Measurements from ENCODE around the gene FXYD3. TPM values are rescaled to one million over a fixed set of nuclear protein-coding genes. Genes with fewer than 3 reads are reported as not detected.
A peak's percentile ranks its signal among the peaks of the same experiment; 100 is the strongest.

Gene FXYD3
- total and polyA plus RNA-seq, 4 donors, result 0.32 to 0.45 TPM; not detected in 2

- WGBS, result 89% methylated on average over 11 of the region's 11 CpGs
- no peak overlapping the region for H3K4me3 ChIP-seq (ENCODE audit: low read depth in 1 of 3, low read length in 3 of 3)
Observed at GRCh38 chr19:35133826-35134225, 18.2 kb downstream of the FXYD3 start.

GRCh38 chr19:35134601-35135242, 19.1 kb downstream of the FXYD3 start, which contains the start of gene LGI4:
Gene LGI4, minus strand, starts transcription at chr19:35135059. Its CDS starts 379 bp downstream, at chr19:35134680.
- H3K4me1 ChIP-seq (ENCODE audit: control insufficient read depth in 4 of 4, insufficient read depth in 4 of 4, low read length in 3 of 4), result peaks cover 13 to 34% (median 24%) of the 10 kb centered on the region in 4 donors
- 79% methylated on average over 15 of the region's 15 CpGs for WGBS
- H3K9ac ChIP-seq (ENCODE audit: low read depth in 1 of 2, low read length in 2 of 2), result peak within 1 kb of the TSS in 1 of 2 donors; percentile 32
- peak; percentile 3 for TF ChIP-seq NR2F2 (IDR thresholded peaks at IDR 0.05)
- no peak for TF ChIP-seq RXRA (IDR thresholded peaks at IDR 0.05)
- TF ChIP-seq HNF4G (IDR thresholded peaks at IDR 0.05), result no peak
- no peaks in the 10 kb centered on the region for H3K36me3 ChIP-seq (ENCODE audit: control insufficient read depth in 4 of 4, insufficient read depth in 3 of 4, low read depth in 1 of 4, low read length in 3 of 4)
- peak within 1 kb of the TSS; percentile 97 to 99 for H3K27ac ChIP-seq (ENCODE audit: low read depth in 1 of 2, low read length in 2 of 2)
- no peaks in the 10 kb centered on the region for H3K27me3 ChIP-seq (ENCODE audit: control insufficient read depth in 4 of 4, insufficient read depth in 4 of 4, low read length in 3 of 4)
- H3K9me3 ChIP-seq (ENCODE audit: control insufficient read depth in 4 of 4, low read length in 3 of 4), result no peaks in the 10 kb centered on the region
- H3K4me3 ChIP-seq (ENCODE audit: low read depth in 1 of 3, low read length in 3 of 3), result no peak within 1 kb of the TSS
- DNase-seq (ENCODE audit: low spot score), result no peak

More at GRCh38 chr19:35133826-35134225, 18.2 kb downstream of the FXYD3 start:
- no peaks in the 10 kb centered on the region for H3K27me3 ChIP-seq (ENCODE audit: control insufficient read depth in 4 of 4, insufficient read depth in 4 of 4, low read length in 3 of 4)
- TF ChIP-seq TAF1 (conservative IDR thresholded peaks at IDR 0.05) (no peak), YY1 (IDR thresholded peaks at IDR 0.05) (no peak), GABPA (IDR thresholded peaks at IDR 0.05 in 1 of 2, conservative IDR thresholded peaks at IDR 0.05 in 1 of 2) (no peak), RXRA (IDR thresholded peaks at IDR 0.05) (no peak), EGR1 (IDR thresholded peaks at IDR 0.05; ENCODE audit: low read depth in 2 of 2) (no peak), ZBTB33 (IDR thresholded peaks at IDR 0.05) (no peak), HNF4A (conservative IDR thresholded peaks at IDR 0.05) (no peak)
- peaks cover 13 to 32% (median 24%) of the 10 kb centered on the region in 4 donors for H3K4me1 ChIP-seq (ENCODE audit: control insufficient read depth in 4 of 4, insufficient read depth in 4 of 4, low read length in 3 of 4)
- no peak overlapping the region for H3K27ac ChIP-seq (ENCODE audit: low read depth in 1 of 2, low read length in 2 of 2)
- H3K9ac ChIP-seq (ENCODE audit: low read depth in 1 of 2, low read length in 2 of 2), result no peak overlapping the region
- H3K36me3 ChIP-seq (ENCODE audit: control insufficient read depth in 4 of 4, insufficient read depth in 3 of 4, low read depth in 1 of 4, low read length in 3 of 4), result no peaks in the 10 kb centered on the region
- DNase-seq (ENCODE audit: low spot score), result no peak
- no peaks in the 10 kb centered on the region for H3K9me3 ChIP-seq (ENCODE audit: control insufficient read depth in 4 of 4, low read length in 3 of 4)

- no peak for TF ChIP-seq EGR1 (IDR thresholded peaks at IDR 0.05; ENCODE audit: low read depth in 2 of 2)
- TF ChIP-seq ATF3 (IDR thresholded peaks at IDR 0.05), result peak; percentile 83
- peak; percentile 85 for TF ChIP-seq CTCF (IDR thresholded peaks at IDR 0.05; ENCODE audit: low read depth, low read length, missing input control)
- peak in 1 of 2 donors; percentile 66 for TF ChIP-seq GABPA (IDR thresholded peaks at IDR 0.05 in 1 of 2, conservative IDR thresholded peaks at IDR 0.05 in 1 of 2)
- TF ChIP-seq HNF4A (conservative IDR thresholded peaks at IDR 0.05), result peak; percentile 63 to 65
- no peak for TF ChIP-seq JUND (IDR thresholded peaks at IDR 0.05)
- no peak for TF ChIP-seq YY1 (IDR thresholded peaks at IDR 0.05)
- peak; percentile 83 for TF ChIP-seq REST (IDR thresholded peaks at IDR 0.05)
- TF ChIP-seq NR2F2 (IDR thresholded peaks at IDR 0.05), result peak; percentile 54
- TF ChIP-seq RAD21 (IDR thresholded peaks at IDR 0.05), result peak; percentile 80 to 87
- peak; percentile 75 for TF ChIP-seq SP1 (IDR thresholded peaks at IDR 0.05)
- peak; percentile 93 to 96 for TF ChIP-seq RXRA (IDR thresholded peaks at IDR 0.05)
- H3K4me3 ChIP-seq (ENCODE audit: low read depth in 1 of 3, low read length in 3 of 3), result no peak overlapping the region
- no peaks in the 10 kb centered on the region for H3K36me3 ChIP-seq (ENCODE audit: control insufficient read depth in 4 of 4, insufficient read depth in 3 of 4, low read depth in 1 of 4, low read length in 3 of 4)
- peak; percentile 84 for DNase-seq (ENCODE audit: low spot score)
- no peaks in the 10 kb centered on the region for H3K9me3 ChIP-seq (ENCODE audit: control insufficient read depth in 4 of 4, low read length in 3 of 4)
- peaks cover 18 to 41% (median 28%) of the 10 kb centered on the region in 4 donors for H3K4me1 ChIP-seq (ENCODE audit: control insufficient read depth in 4 of 4, insufficient read depth in 4 of 4, low read length in 3 of 4)
- H3K9ac ChIP-seq (ENCODE audit: low read depth in 1 of 2, low read length in 2 of 2), result peak overlapping the region in 1 of 2 donors; percentile 32
- WGBS, result 0% methylated on average over 7 of the region's 7 CpGs
- no peaks in the 10 kb centered on the region for H3K27me3 ChIP-seq (ENCODE audit: control insufficient read depth in 4 of 4, insufficient read depth in 4 of 4, low read length in 3 of 4)
- peak overlapping the region; percentile 97 to 99 for H3K27ac ChIP-seq (ENCODE audit: low read depth in 1 of 2, low read length in 2 of 2)
Observed at GRCh38 chr19:35135389-35135909, 19.8 kb downstream of the FXYD3 start.

Measured in liver (tissue), 9 donors.